Breast epithelium (tissue), 3 donors: ENCODE data around the gene CUL9.

Experiments used
- POLR2A ChIP-seq: fragments of 450-650 bp; IDR thresholded peaks from one replicate; pipeline ENCODE4 v1.6.1; 2016; ENCODE audit warnings: antibody characterized with exemption, mild to moderate bottlenecking, moderate library complexity
- POLR2AphosphoS5 ChIP-seq, 3 donors: sonication (generic); formaldehyde crosslinking; IDR thresholded peaks; one replicate each; pipeline ENCODE4 v1.6.1; 2017; ENCODE audit warnings: antibody characterized with exemption in 3 of 3
- TF ChIP-seq, protein P1 (sequence below), 3 donors: fragments of 450-650 bp; IDR thresholded peaks; one replicate each; pipeline ENCODE4 v1.5.1; 2016 to 2017; ENCODE audit warnings: antibody characterized with exemption in 3 of 3, mild to moderate bottlenecking in 3 of 3, moderate library complexity in 3 of 3

GRCh38 chr6:43183441-43183840 is 1.4 kb downstream of the CUL9 start:
- no peak for TF ChIP-seq POLR2A
- TF ChIP-seq, protein P1, sequence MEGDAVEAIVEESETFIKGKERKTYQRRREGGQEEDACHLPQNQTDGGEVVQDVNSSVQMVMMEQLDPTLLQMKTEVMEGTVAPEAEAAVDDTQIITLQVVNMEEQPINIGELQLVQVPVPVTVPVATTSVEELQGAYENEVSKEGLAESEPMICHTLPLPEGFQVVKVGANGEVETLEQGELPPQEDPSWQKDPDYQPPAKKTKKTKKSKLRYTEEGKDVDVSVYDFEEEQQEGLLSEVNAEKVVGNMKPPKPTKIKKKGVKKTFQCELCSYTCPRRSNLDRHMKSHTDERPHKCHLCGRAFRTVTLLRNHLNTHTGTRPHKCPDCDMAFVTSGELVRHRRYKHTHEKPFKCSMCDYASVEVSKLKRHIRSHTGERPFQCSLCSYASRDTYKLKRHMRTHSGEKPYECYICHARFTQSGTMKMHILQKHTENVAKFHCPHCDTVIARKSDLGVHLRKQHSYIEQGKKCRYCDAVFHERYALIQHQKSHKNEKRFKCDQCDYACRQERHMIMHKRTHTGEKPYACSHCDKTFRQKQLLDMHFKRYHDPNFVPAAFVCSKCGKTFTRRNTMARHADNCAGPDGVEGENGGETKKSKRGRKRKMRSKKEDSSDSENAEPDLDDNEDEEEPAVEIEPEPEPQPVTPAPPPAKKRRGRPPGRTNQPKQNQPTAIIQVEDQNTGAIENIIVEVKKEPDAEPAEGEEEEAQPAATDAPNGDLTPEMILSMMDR (IDR thresholded peaks at IDR 0.05): no peak
- TF ChIP-seq POLR2AphosphoS5 (IDR thresholded peaks at IDR 0.05): no peak
